ENCODE measurements around the gene GTPBP4. TPM values are rescaled to one million over a fixed set of nuclear protein-coding genes. Genes with fewer than 3 reads are reported as not detected.

The GTPBP4 gene
- polyA plus RNA-seq, 2 of the 4 experiments (the other 2 are of a cell fraction), result 67.8 to 104 TPM

- Histone ChIP-seq H3K27ac (no peak overlapping the region), H3K9me3 (peaks cover 14% of the 10 kb centered on the region), H3K4me2 (no peak overlapping the region), H3K4me3 (no peak overlapping the region), H3K4me1 (peaks cover 25% of the 10 kb centered on the region)
- 84% methylated on average over 2 of the region's 2 CpGs for WGBS (ENCODE audit: missing lambda C conversion rate)
- DNase-seq (ENCODE audit: low read depth in 1 of 2, low spot score in 1 of 2), result no peak
- CTCF ChIA-PET, result no interaction called here
- TF ChIP-seq FOXS1 (CRISPR knock-in tag; IDR thresholded peaks at IDR 0.05) (no peak), SREBF2 (IDR thresholded peaks at IDR 0.05) (no peak), HMGXB4 (CRISPR knock-in tag; IDR thresholded peaks at IDR 0.05; ENCODE audit: borderline replicate concordance) (no peak), FOSL2 (IDR thresholded peaks at IDR 0.05) (no peak), FOSL2 (CRISPR knock-in tag; IDR thresholded peaks at IDR 0.05) (no peak), HEYL (CRISPR knock-in tag; IDR thresholded peaks at IDR 0.05) (no peak), ZNF302 (CRISPR knock-in tag; IDR thresholded peaks at IDR 0.05) (no peak), NFE2L2 (conservative IDR thresholded peaks at IDR 0.05; ENCODE audit: low read length) (no peak), TP53 (CRISPR knock-in tag; IDR thresholded peaks at IDR 0.05) (no peak)
- ATAC-seq, result no peak
- FAIRE-seq, result no peak
- POLR2A ChIA-PET, result no interaction called here
These were observed 2.9 kb upstream of the GTPBP4 start for GRCh38 chr10:985361-985760.

- FAIRE-seq, result no peak
- Histone ChIP-seq H3K27ac (peak overlapping the region in 1 of 2 experiments; percentile 94; a peak in 2 of 6 replicates), H3K4me3 (no peak overlapping the region), H3K9me3 (peaks cover 5% of the 10 kb centered on the region), H3K4me1 (peaks cover 29% of the 10 kb centered on the region), H3K4me2 (peak overlapping the region; percentile 98; the same call in 1 of the 3 replicates)
- ChIA-PET POLR2A (interaction anchor here (2.8 to 4.3 kb wide), 2 partner anchors 54 to 63 kb away, joined by 23 to 25 read pairs; partner anchors contain the start of genes IDI1 and LARP4B), CTCF (interaction anchor here (0.7 to 2.4 kb wide), 3 partner anchors 15 to 25 kb away, joined by 3 to 7 read pairs (median 4); no protein-coding TSS in a partner anchor)
- no peak for DNase-seq (ENCODE audit: low read depth in 1 of 2, low spot score in 1 of 2)
- 75% methylated on average over 7 of the region's 7 CpGs for WGBS (ENCODE audit: missing lambda C conversion rate)
- no peak for TF ChIP-seq FOSL2 (IDR thresholded peaks at IDR 0.05)
- TF ChIP-seq FOSL2 (CRISPR knock-in tag; IDR thresholded peaks at IDR 0.05), result peak; percentile 22; the same call in 1 of the 2 replicates
- no peak for TF ChIP-seq NR3C1 (IDR thresholded peaks at IDR 0.05)
- ATAC-seq, result no peak
These were observed 2.0 kb upstream of the GTPBP4 start for GRCh38 chr10:986137-986825.

- ATAC-seq, result no peak; a peak in 1 of 6 replicates
- TF ChIP-seq PHF8 (IDR thresholded peaks at IDR 0.05; ENCODE audit: borderline replicate concordance, low read depth) (no peak), CBX2 (IDR thresholded peaks at IDR 0.05; ENCODE audit: borderline replicate concordance, low read depth) (no peak), PBX3 (IDR thresholded peaks at IDR 0.05) (no peak), USF2 (IDR thresholded peaks at IDR 0.05) (no peak), HEYL (CRISPR knock-in tag; IDR thresholded peaks at IDR 0.05) (no peak), MAFK (IDR thresholded peaks at IDR 0.05; ENCODE audit: partially characterized antibody) (no peak), MAZ (IDR thresholded peaks at IDR 0.05; ENCODE audit: borderline replicate concordance, low read depth, low read length) (no peak), CEBPB (IDR thresholded peaks at IDR 0.05) (no peak), RNF2 (IDR thresholded peaks at IDR 0.05; ENCODE audit: borderline replicate concordance, low read depth) (no peak), RFX5 (IDR thresholded peaks at IDR 0.05) (no peak), ELK1 (IDR thresholded peaks at IDR 0.05; ENCODE audit: low read depth, low read length) (no peak)
- H3K4me2 ChIP-seq, result peak overlapping the region; percentile 98
- peak overlapping the region; percentile 93 to 94 for H3K27ac ChIP-seq
- no peak for FAIRE-seq
- 54% methylated on average over 14 of the region's 14 CpGs for WGBS (ENCODE audit: missing lambda C conversion rate)
- H3K4me1 ChIP-seq, result peaks cover 29% of the 10 kb centered on the region
- H3K9me3 ChIP-seq, result no peaks in the 10 kb centered on the region
- DNase-seq (ENCODE audit: low read depth in 1 of 2, low spot score in 1 of 2), result no peak
- ChIA-PET POLR2A (interaction anchor here (1.3 to 4.3 kb wide), 4 partner anchors 8 to 62 kb away, joined by 3 to 25 read pairs (median 13); partner anchors contain the start of genes IDI1 and LARP4B), CTCF (interaction anchor here (0.6 to 2.4 kb wide), 5 partner anchors 16 to 192 kb away, joined by 3 to 7 read pairs (median 3); no protein-coding TSS in a partner anchor)
- H3K4me3 ChIP-seq, result peak overlapping the region; percentile 89
These were observed 1.2 kb upstream of the GTPBP4 start for GRCh38 chr10:986881-987619.
